IMR-90 (cell line): Measurements from ENCODE around the gene ZSCAN25. TPM values are rescaled to one million over a fixed set of nuclear protein-coding genes. Genes with fewer than 3 reads are reported as not detected.

Experiments used
- ATAC-seq: fragments of 200-7000 bp; cut with Tn5 transposase; 2 replicates; pipeline ENCODE4 v1.9.1; 2020; ENCODE audit warnings: low read depth, mild to moderate bottlenecking, moderate library complexity
- BruUV-seq: library from RNA; stranded (reverse); fragments of 400-500 nt; replicated peaks from 2 replicates; lab custom pipeline; 2021; lab: Mats Ljungman, UMichigan
- CTCF ChIA-PET: fragments of 300-600 bp; formaldehyde crosslinking; extraction: SDS; loops from one replicate; lab custom pipeline; 2021; ENCODE audit warnings: antibody characterized with exemption; lab: Yijun Ruan, JAX
- POLR2A ChIA-PET: fragments of 300-600 bp; sonication (Branson Sonifier 250); formaldehyde crosslinking; loops from one replicate; lab custom pipeline; 2022; ENCODE audit warnings: antibody characterized with exemption; ENCODE audit not compliant: unreplicated experiment; lab: Charles Lee
- DNase-seq: peaks from one replicate; pipeline ENCODE4 v3.0.0; 2013
- H2AFZ ChIP-seq: replicated peaks from 2 replicates; pipeline ENCODE3; 2013; ENCODE audit warnings: low read length, mild to moderate bottlenecking; ENCODE audit not compliant: poor library complexity
- H2AK5ac ChIP-seq: 2 replicates; pipeline ENCODE4 v1.6.1; 2013; ENCODE audit warnings: low read depth, low read length, inconsistent platforms
- H2AK9ac ChIP-seq: replicated peaks from 2 replicates; pipeline ENCODE3; 2013; ENCODE audit warnings: mild to moderate bottlenecking, low read depth, low read length, moderate library complexity; ENCODE audit not compliant: poor library complexity
- H2BK120ac ChIP-seq: 2 replicates; pipeline ENCODE4 v1.6.1; 2013; ENCODE audit warnings: low read depth, low read length, inconsistent platforms
- H2BK15ac ChIP-seq: 3 replicates; pipeline ENCODE4 v1.6.1; 2013; ENCODE audit warnings: low read depth, low read length, inconsistent platforms
- H2BK20ac ChIP-seq: 2 replicates; pipeline ENCODE4 v1.6.1; 2013; ENCODE audit warnings: low read depth, mild to moderate bottlenecking, inconsistent platforms, low read length, moderate library complexity
- H2BK5ac ChIP-seq: 2 replicates; pipeline ENCODE4 v1.6.1; 2013; ENCODE audit warnings: mild to moderate bottlenecking, low read depth, low read length, inconsistent platforms; ENCODE audit not compliant: poor library complexity, severe bottlenecking
- H3K14ac ChIP-seq: replicated peaks from 2 replicates; pipeline ENCODE4 v1.6.1; 2013; ENCODE audit warnings: low read depth, low read length, inconsistent platforms
- H3K18ac ChIP-seq: 2 replicates; pipeline ENCODE4 v1.6.1; 2013; ENCODE audit warnings: low read depth, low read length, control low read depth
- H3K23ac ChIP-seq: 2 replicates; pipeline ENCODE4 v1.6.1; 2013; ENCODE audit warnings: low read depth, low read length, inconsistent platforms
- H3K27ac ChIP-seq: 2 replicates; pipeline ENCODE4 v1.5.1; 2013; ENCODE audit warnings: mild to moderate bottlenecking, control low read depth, low read length; ENCODE audit not compliant: insufficient read depth
- H3K27me3 ChIP-seq: 2 replicates; pipeline ENCODE4 v1.6.1; 2013; ENCODE audit warnings: low read length; ENCODE audit not compliant: control insufficient read depth, insufficient read depth
- H3K36me3 ChIP-seq: 2 replicates; pipeline ENCODE4 v1.6.1; 2013; ENCODE audit warnings: low read length, mixed read lengths; ENCODE audit not compliant: control insufficient read depth, insufficient read depth
- H3K4ac ChIP-seq: 2 replicates; pipeline ENCODE4 v1.6.1; 2013; ENCODE audit warnings: low read depth, low read length, inconsistent platforms
- H3K4me1 ChIP-seq: 2 replicates; pipeline ENCODE4 v1.6.1; 2013; ENCODE audit warnings: low read length, mixed read lengths; ENCODE audit not compliant: control insufficient read depth, insufficient read depth
- H3K4me2 ChIP-seq: 2 replicates; pipeline ENCODE4 v1.6.1; 2013; ENCODE audit warnings: low read depth, mild to moderate bottlenecking, control low read depth, low read length, moderate library complexity
- H3K4me3 ChIP-seq: 2 replicates; pipeline ENCODE4 v1.5.1; 2013; ENCODE audit warnings: low read depth, mild to moderate bottlenecking, control low read depth, low read length, moderate library complexity; ENCODE audit not compliant: insufficient read depth
- H3K56ac ChIP-seq: 2 replicates; pipeline ENCODE4 v1.6.1; 2013; ENCODE audit warnings: low read length, inconsistent platforms; ENCODE audit not compliant: insufficient read depth; ENCODE audit errors: extremely low read depth
- H3K79me1 ChIP-seq, 2 experiments: 2 replicates each; pipeline ENCODE4 v1.6.1; 2013; ENCODE audit warnings: low read length in 2 of 2, inconsistent platforms in 1 of 2, low read depth in 1 of 2
- H3K9ac ChIP-seq: 2 replicates; pipeline ENCODE4 v1.6.1; 2013; ENCODE audit warnings: low read depth, low read length, control low read depth
- H3K9me1 ChIP-seq: 2 replicates; pipeline ENCODE4 v1.6.1; 2013; ENCODE audit warnings: low read length, inconsistent platforms; ENCODE audit not compliant: insufficient read depth
- H3K9me3 ChIP-seq: 2 replicates; pipeline ENCODE4 v1.6.1; 2013; ENCODE audit warnings: low read length; ENCODE audit not compliant: control insufficient read depth, insufficient read depth
- H4K20me1 ChIP-seq: 2 replicates; pipeline ENCODE4 v1.6.1; 2013; ENCODE audit warnings: low read length, inconsistent platforms; ENCODE audit not compliant: insufficient read depth
- H4K5ac ChIP-seq: 2 replicates; pipeline ENCODE4 v1.6.1; 2013; ENCODE audit warnings: mild to moderate bottlenecking, low read depth, low read length, control low read depth
- H4K8ac ChIP-seq, 2 experiments: 2 replicates each; pipeline ENCODE4 v1.6.1; 2013; ENCODE audit warnings: low read depth in 2 of 2, low read length in 2 of 2, control low read depth in 1 of 2, inconsistent platforms in 1 of 2
- H4K91ac ChIP-seq: 2 replicates; pipeline ENCODE4 v1.6.1; 2013; ENCODE audit warnings: low read depth, low read length, inconsistent platforms; ENCODE audit not compliant: insufficient read depth
- BHLHE40 ChIP-seq: fragments of 150-350 bp; IDR thresholded peaks from 2 replicates; pipeline ENCODE4 v1.6.1; 2016; ENCODE audit warnings: mild to moderate bottlenecking, low read depth, low read length
- CEBPB ChIP-seq: IDR thresholded peaks from 2 replicates; pipeline ENCODE4 v1.6.1; 2012; ENCODE audit warnings: low read depth, low read length, improper control_type of control experiment
- CHD1 ChIP-seq: IDR thresholded peaks from 2 replicates; pipeline ENCODE4 v1.6.1; 2012; ENCODE audit warnings: low read depth, low read length, improper control_type of control experiment
- CTCF ChIP-seq: conservative IDR thresholded peaks from 2 replicates; pipeline ENCODE4 v1.5.1; 2012; ENCODE audit warnings: mild to moderate bottlenecking, low read depth, low read length, improper control_type of control experiment
- ELK1 ChIP-seq: fragments of 150-350 bp; IDR thresholded peaks from 2 replicates; pipeline ENCODE4 v1.6.1; 2016; ENCODE audit warnings: low read depth, mild to moderate bottlenecking, low read length, moderate library complexity, borderline replicate concordance
- FOS ChIP-seq: fragments of 150-350 bp; IDR thresholded peaks from 2 replicates; pipeline ENCODE4 v1.6.1; 2016; ENCODE audit warnings: low read depth, low read length
- MAFK ChIP-seq: IDR thresholded peaks from 2 replicates; pipeline ENCODE4 v1.6.1; 2012; ENCODE audit warnings: low read depth, low read length, improper control_type of control experiment
- MAZ ChIP-seq: IDR thresholded peaks from 2 replicates; pipeline ENCODE4 v1.6.1; 2012; ENCODE audit warnings: low read depth, mild to moderate bottlenecking, low read length, improper control_type of control experiment, moderate library complexity, borderline replicate concordance
- MXI1 ChIP-seq: IDR thresholded peaks from 2 replicates; pipeline ENCODE4 v1.6.1; 2012; ENCODE audit warnings: low read depth, mild to moderate bottlenecking, low read length, moderate library complexity, borderline replicate concordance
- NFE2L2 ChIP-seq: fragments of 150-350 bp; IDR thresholded peaks from 2 replicates; pipeline ENCODE4 v1.6.1; 2016; ENCODE audit warnings: low read depth, mild to moderate bottlenecking, low read length
- POLR2A ChIP-seq: IDR thresholded peaks from 2 replicates; pipeline ENCODE4 v1.6.1; 2012; ENCODE audit warnings: mild to moderate bottlenecking, low read depth, low read length
- RAD21 ChIP-seq: IDR thresholded peaks from 2 replicates; pipeline ENCODE4 v1.6.1; 2012; ENCODE audit warnings: low read length, improper control_type of control experiment
- RCOR1 ChIP-seq: IDR thresholded peaks from 2 replicates; pipeline ENCODE4 v1.6.1; 2012; ENCODE audit warnings: mild to moderate bottlenecking, low read length, improper control_type of control experiment; ENCODE audit not compliant: insufficient replicate concordance
- RFX5 ChIP-seq: IDR thresholded peaks from 2 replicates; pipeline ENCODE4 v1.8.0; 2012; ENCODE audit warnings: low read depth, mild to moderate bottlenecking, low read length, moderate library complexity
- SMC3 ChIP-seq: fragments of 150-350 bp; IDR thresholded peaks from 2 replicates; pipeline ENCODE4 v1.6.1; 2016; ENCODE audit warnings: low read depth, mild to moderate bottlenecking, antibody characterized with exemption, low read length, moderate library complexity
- USF2 ChIP-seq: fragments of 150-350 bp; IDR thresholded peaks from 2 replicates; pipeline ENCODE4 v1.6.1; 2017; ENCODE audit warnings: mild to moderate bottlenecking, antibody characterized with exemption, low read length, low read depth
- WGBS, 2 experiments: methylation state at CpG; one replicate each; pipeline versions ENCODE4 v1.1.5 to v1.1.7; 2013; ENCODE audit warnings: missing lambda C conversion rate in 2 of 2; ENCODE audit not compliant: insufficient read length in 1 of 2; ENCODE audit errors: extremely low coverage in 2 of 2; 5-methylcytosine and 5-hydroxymethylcytosine counted together
- dilution Hi-C: fragments of 300-500 bp; cut with HindIII; formaldehyde crosslinking; loops from one replicate; pipeline ENCODE4 v1.14.3; 2018; ENCODE audit warnings: low sequenced_read_pairs; ENCODE audit not compliant: unreplicated experiment
- in situ Hi-C: fragments of 300-500 bp; cut with MboI; formaldehyde crosslinking; loops from 3 replicates; pipeline ENCODE4 v1.14.3; 2019; ENCODE audit warnings: low sequenced_read_pairs, inconsistent platforms, mixed read lengths
- intact Hi-C: fragments of 100-400 bp; cut with micrococcal nuclease; formaldehyde crosslinking; loops from 2 replicates; pipeline ENCODE4 v1.10.0; 2022
- polyA plus RNA-seq, 3 experiments: library from polyadenylated mRNA; depleted of rRNA; stranded (reverse); fragments of >200 nt; gene quantifications; 2 replicates each; pipeline ENCODE4 v1.2.3, GENCODE V29; 2012; ENCODE audit warnings: low replicate concordance in 1 of 3
- total RNA-seq: library from RNA; depleted of rRNA; stranded (reverse); fragments of >200 nt; gene quantifications from 2 replicates; pipeline ENCODE4 v1.2.3, GENCODE V29; 2012

Gene ZSCAN25
- total and polyA plus RNA-seq, 2 of the 4 experiments (the other 2 are of a cell fraction), result 6.2 to 9.0 TPM

GRCh38 chr7:99607548-99607947, 9.2 kb upstream of the ZSCAN25 start:
- H2AK5ac ChIP-seq, result no peak overlapping the region
- no peak overlapping the region for H2BK15ac ChIP-seq
- TF ChIP-seq MAFK, result no peak
- no peak for TF ChIP-seq BHLHE40
- TF ChIP-seq CEBPB, result no peak
- no peak for TF ChIP-seq CTCF
- no peak for TF ChIP-seq ELK1
- TF ChIP-seq POLR2A, result no peak
- no peak for TF ChIP-seq RCOR1
- no peak for TF ChIP-seq RFX5
- no peak for TF ChIP-seq MXI1
- no peak for TF ChIP-seq FOS
- no peak for TF ChIP-seq CHD1
- no peak for TF ChIP-seq RAD21
- TF ChIP-seq SMC3, result no peak
- TF ChIP-seq MAZ, result no peak
- TF ChIP-seq NFE2L2, result no peak
- TF ChIP-seq USF2, result no peak
- no peaks in the 10 kb centered on the region for H3K36me3 ChIP-seq
- CTCF ChIA-PET, result no interaction called here
- no peak overlapping the region for H4K91ac ChIP-seq
- no peaks in the 10 kb centered on the region for H3K9me3 ChIP-seq
- in situ Hi-C loops (no loop called here), intact Hi-C loops (no loop called here), dilution Hi-C loops (no loop called here)
- ATAC-seq, result no peak
- no peak overlapping the region for H2AFZ ChIP-seq
- no peak overlapping the region for H3K18ac ChIP-seq
- H4K5ac ChIP-seq, result no peak overlapping the region
- H2BK20ac ChIP-seq, result no peak overlapping the region
- H2AK9ac ChIP-seq, result no peak overlapping the region
- no peak overlapping the region for H2BK5ac ChIP-seq
- no peaks in the 10 kb centered on the region for H3K4me1 ChIP-seq
- H3K9me1 ChIP-seq, result no peaks in the 10 kb centered on the region; the same call in 1 of the 2 replicates
- H3K27ac ChIP-seq, result no peak overlapping the region
- no peaks in the 10 kb centered on the region for H3K79me1 ChIP-seq
- H3K4ac ChIP-seq, result no peak overlapping the region
- no peak overlapping the region for H3K4me3 ChIP-seq
- POLR2A ChIA-PET, result no interaction called here
- no peak overlapping the region for H3K4me2 ChIP-seq
- H3K14ac ChIP-seq, result no peak overlapping the region
- no peaks in the 10 kb centered on the region; the same call in 1 of the 2 replicates for H3K27me3 ChIP-seq
- H2BK120ac ChIP-seq, result no peak overlapping the region
- no peak overlapping the region for H3K23ac ChIP-seq
- no peaks in the 10 kb centered on the region for H4K20me1 ChIP-seq
- H4K8ac ChIP-seq, result no peak overlapping the region
- H3K56ac ChIP-seq, result no peak overlapping the region
- 67% methylated on average over 1 of the region's 9 CpGs; no CpG with 5 or more reads in 1 of the 2 experiments for WGBS, 2 experiments
- DNase-seq, result no peak
- no TSS peak for BruUV-seq
- no peak overlapping the region for H3K9ac ChIP-seq
